Muscle of arm (tissue), 12 donors: ENCODE measurements around the gene TNFRSF11A. TPM values are rescaled to one million over a fixed set of nuclear protein-coding genes. Genes with fewer than 3 reads are reported as not detected.

Experiments
- DNase-seq: peaks from one replicate; pipeline ENCODE4 v3.0.0-alpha.2; 2013
- polyA plus RNA-seq, 12 donors: library from polyadenylated mRNA; unstranded; fragments of 120-200 nt; gene quantifications; one replicate each; pipeline ENCODE4 v1.2.1, GENCODE V29; 2013; ENCODE audit not compliant: insufficient read length in 12 of 12

Gene TNFRSF11A
- polyA plus RNA-seq, 12 donors = 1.9 to 6.6 (median 3.5) TPM; not detected in 1

- DNase-seq = peak; percentile 31
Measured at GRCh38 chr18:62412231-62412979, 87.3 kb downstream of the TNFRSF11A start.

GRCh38 chr18:62413206-62413605 lies 88.1 kb downstream of the TNFRSF11A start:
- DNase-seq = peak; percentile 77

- DNase-seq = no peak
Measured at GRCh38 chr18:62418258-62418657, 93.1 kb downstream of the TNFRSF11A start.

DNA sequence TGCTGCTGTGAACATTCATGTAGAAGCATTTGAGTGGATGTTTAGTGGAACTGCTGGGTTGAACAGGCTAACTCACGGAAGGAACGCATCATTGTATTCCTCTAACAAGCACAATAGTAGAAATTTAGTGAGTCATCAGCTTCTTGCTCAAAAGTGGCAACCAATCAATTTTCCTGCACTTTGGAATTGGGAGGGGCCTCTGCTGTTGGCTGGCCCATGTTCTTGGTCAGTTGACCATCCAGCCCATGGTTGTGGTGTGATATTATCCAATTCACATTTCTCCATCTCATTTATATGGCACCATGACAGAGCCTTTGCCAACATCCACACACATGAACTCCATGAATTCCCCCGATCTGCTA lies 95.0 kb downstream of the TNFRSF11A start:
- no peak for DNase-seq

DNA sequence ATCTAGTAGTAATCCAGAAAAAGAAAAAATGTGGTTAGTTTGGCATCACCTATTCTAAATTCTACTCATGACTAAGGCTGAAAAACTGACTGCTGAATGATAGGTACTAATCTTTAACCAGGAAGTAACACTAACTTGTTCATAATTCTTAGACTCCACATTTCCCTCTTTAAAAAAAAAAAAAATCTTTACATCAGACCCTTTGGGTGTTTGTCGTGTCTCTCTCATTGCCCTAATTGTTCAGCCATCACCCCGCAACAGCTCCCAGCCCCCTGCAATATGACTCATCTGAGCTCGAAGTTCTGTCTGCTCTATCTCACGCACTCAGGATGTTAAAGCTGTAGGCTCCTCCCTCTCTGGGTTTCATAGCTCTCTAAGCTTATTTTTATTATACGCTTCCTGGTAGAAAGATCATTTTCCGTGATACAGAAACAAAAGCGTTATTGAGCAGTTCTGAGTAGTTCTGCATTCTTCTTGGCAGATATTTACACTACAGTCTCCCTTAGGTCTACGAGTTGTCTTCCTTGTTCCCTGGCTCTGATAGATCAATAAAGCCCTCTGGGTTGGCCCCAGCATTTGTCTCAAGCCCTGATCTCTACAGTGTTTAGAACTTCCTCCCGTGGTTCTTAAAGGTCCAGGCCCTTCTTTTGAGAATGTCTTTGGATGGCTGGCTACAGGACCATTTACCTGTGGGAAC lies 95.6 kb downstream of the TNFRSF11A start:
- DNase-seq = peak; percentile 38

DNA sequence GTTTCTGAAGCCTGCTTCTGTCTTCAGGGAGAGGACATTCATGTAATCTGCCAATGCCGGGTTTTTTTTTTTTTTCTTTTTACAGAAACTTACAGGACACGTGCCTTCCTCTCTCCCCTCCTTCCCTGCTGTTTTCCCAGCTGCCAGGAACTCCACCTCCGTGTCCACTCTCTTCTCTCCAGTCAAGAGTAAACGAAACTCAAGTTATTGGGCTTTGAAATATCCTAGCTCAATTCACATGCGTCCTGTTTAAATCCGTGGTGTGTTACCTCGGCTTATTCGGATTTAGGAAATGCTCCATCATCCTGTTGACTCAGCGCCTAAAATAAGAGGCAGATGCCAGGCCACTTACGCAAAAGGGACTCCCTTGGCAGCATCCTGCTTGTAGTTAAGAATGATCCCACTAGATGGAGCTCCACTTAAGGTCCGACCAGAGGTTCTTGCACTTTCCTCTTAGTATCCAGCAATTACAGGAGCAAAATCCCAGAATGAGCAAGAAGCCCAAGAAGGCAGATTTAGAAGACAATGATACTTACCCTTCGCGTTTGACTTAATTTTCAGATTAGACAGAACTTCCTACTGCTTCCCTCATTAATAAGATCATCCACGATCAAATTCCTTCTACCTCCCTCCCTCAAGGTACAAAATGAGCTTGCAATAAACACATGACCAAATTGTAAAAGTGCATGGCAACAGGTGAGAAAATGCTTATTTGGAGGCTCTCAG lies 100.5 kb downstream of the TNFRSF11A start:
- DNase-seq = peak; percentile 95

GRCh38 chr18:62426191-62426488 lies 101.0 kb downstream of the TNFRSF11A start:
- no peak for DNase-seq

DNA sequence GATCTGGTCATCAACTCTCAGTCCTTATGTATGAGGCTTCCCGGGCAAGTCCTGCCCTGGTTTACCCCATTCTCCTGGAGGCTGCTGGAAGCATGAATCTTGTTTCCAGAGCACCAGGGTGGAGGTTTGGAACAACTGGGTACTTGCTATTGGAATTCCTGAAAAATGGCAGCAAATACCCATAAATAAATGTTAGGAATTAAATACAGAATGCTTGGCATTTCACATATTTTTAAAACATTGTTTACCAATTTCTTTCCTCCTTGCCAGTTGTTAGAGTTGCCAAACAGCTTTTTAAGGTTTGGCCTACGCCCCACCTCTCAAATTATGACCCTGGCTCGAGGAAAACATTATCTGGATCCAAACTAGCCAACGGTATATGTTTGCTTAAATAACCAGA lies 107.1 kb downstream of the TNFRSF11A start:
- DNase-seq = no peak

DNA sequence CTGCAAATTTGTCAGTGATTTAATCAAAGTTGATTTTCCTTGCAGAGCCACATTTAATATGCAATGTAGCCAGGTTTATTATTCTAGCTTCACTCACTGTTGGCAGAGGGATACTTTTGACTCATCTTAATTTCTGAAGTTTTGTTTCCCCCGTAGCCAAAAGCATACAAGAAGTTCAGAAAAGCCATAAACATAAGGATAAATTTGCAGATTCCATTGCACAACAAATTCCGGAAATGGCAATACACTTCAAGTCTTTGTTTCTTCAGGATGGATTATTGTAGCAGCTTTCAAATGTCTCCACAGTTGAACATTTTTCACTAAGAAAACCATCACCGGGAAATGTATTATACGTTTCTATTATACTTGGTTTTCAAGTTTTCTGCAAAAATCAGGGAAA lies 109.7 kb downstream of the TNFRSF11A start:
- DNase-seq = no peak

DNA sequence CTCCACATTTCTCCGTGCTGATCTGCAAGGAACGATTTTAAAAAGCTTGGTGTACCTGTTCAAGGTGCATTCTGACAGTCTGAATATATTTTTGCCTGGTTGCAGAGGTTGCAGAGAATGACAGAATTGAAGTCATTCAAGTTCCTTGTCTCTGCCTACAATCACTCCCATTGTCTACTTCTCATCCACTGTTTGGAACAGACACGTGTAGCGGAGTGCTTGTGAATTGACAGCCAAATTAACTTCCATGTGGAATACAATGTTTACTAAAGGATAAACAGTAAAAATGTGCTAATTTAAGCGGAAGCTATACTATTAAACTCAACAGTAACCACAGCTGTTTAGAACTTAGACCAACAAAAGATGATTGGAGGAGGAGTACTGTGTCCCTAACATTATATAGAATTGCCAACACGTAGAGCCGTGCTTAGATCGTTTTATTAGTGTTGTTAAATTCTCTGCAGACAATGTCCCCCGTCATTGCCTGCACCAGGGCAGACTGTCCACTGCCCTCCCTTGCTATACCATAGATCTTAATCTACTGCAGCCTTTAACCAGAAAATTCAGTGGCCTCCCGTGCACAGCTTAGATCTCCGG lies 110.4 kb downstream of the TNFRSF11A start:
- DNase-seq = no peak

DNA sequence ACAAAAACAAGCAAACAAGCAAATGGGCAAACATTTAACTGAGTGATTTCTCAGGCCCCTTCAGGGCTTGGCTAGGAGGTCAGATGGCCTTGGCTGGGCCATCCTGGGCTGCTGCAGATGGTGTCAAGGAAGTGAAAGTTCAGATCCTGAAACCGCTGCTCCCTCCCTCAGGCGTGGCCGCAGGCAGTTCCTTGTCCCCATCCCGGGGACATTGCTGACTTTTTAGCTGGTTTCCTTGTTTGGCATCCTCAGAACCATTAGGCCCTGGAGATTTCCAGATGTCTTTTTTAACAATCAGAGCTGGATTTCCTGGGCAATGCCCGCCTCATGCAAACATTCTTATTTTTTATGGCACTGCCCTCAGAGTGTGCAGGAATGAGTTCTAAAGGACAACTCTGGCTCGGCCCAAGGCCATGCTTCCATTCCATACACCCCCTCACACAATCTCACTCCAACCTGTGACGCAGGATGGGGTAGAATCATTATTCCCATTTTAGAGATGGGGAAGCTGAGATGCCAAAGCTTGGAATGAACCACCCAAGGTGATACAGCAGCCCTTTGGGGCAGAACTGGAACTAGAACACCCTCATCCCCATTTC lies 111.6 kb downstream of the TNFRSF11A start:
- no peak for DNase-seq

- DNase-seq = no peak
Measured at GRCh38 chr18:62437235-62438017, 112.3 kb downstream of the TNFRSF11A start.

GRCh38 chr18:62438018-62438329 lies 112.9 kb downstream of the TNFRSF11A start:
- DNase-seq = no peak

DNA sequence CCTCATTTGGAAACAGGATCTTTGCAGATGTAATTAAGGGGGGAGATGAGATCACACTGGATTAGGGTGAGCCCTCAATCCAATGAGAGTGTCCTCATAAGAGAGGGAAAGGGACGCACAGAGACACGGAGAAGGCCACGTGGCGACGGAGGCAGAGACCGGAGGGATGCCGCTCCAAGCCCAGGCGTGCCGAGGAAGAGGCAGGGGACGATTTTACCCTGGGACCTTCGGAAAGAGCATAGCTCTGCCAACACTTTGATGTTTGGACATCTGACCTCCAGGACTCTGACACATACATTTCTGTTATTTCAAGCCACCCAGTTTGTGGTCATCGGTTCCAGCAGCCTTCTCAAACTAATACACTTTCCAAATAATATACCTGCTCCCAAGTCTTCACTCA lies 113.3 kb downstream of the TNFRSF11A start:
- no peak for DNase-seq

DNA sequence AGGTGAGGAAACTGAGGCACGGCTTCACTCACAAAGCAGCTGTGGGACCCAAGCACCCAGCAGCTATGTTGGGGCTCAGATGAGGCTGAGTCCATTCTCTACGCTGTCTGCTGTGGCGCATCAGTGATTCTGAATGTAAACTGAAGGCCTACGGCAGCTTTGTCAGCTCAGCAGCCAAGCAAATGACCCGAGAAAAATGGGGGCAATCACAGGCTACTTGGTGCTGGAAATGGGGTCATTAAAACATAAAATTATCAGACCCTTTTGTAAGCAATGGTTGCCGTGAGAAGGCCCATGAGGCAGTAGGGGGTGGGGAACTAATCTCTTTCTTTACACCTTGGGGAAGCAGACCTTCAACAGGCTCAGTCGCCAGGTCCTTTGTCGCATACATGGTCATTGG lies 113.8 kb downstream of the TNFRSF11A start:
- no peak for DNase-seq

Other genes starting within 250 kb of the TNFRSF11A start
- gene PIGN, start 138.3 kb upstream of the TNFRSF11A start, polyA plus RNA-seq = 10 to 100 TPM in 11 of 12 donors, not detected in 1; 15.3 to 27.8 (median 19.7) TPM
- 10 to 100 TPM in 11 of 12 donors, not detected in 1; 11.6 to 26.4 (median 20.8) TPM for gene RELCH, start 138.1 kb upstream of the TNFRSF11A start, polyA plus RNA-seq
- 10 to 100 TPM in 4 of 12 donors, 1 to 10 TPM in 7, not detected in 1; 8.0 to 19.9 (median 9.7) TPM for gene ZCCHC2, start 197.7 kb downstream of the TNFRSF11A start, polyA plus RNA-seq